Stimulated activated CD4-positive, alpha-beta T cell treated with anti-CD3 and anti-CD28 coated beads, TNF-alpha, amount 100 ng/mL, for 4 hours (primary cell): ENCODE results near the gene RGMA.
"Not testable (repeated sequence)": the region's sequence is repeated elsewhere in the genome, so short reads cannot be mapped to it uniquely, and the experiment has no call there.

Experiments
- DNase-seq, 3 experiments: peaks; one replicate each; pipeline ENCODE4 v3.0.0-alpha.2; 2020; ENCODE audit warnings: low read depth in 3 of 3

RGMA gene

GRCh38 chr15:93048426-93048721 lies 40.6 kb downstream of the RGMA start:
- DNase-seq, result no peak

- DNase-seq, result no peak
Measured at GRCh38 chr15:93047621-93048425, 41.2 kb downstream of the RGMA start.

GRCh38 chr15:93046721-93047120 lies 42.3 kb downstream of the RGMA start:
- DNase-seq, result no peak

GRCh38 chr15:93046120-93046519 lies 42.9 kb downstream of the RGMA start:
- DNase-seq, result no peak

GRCh38 chr15:93045191-93045785 lies 43.7 kb downstream of the RGMA start:
- DNase-seq, result no peak

GRCh38 chr15:93044301-93045190 lies 44.5 kb downstream of the RGMA start:
- DNase-seq, result no peak

- no peak for DNase-seq
Measured at GRCh38 chr15:93043621-93044300, 45.2 kb downstream of the RGMA start.

- no peak for DNase-seq
Measured at GRCh38 chr15:93042691-93043378, 46.2 kb downstream of the RGMA start.

- DNase-seq, result no peak
Measured at GRCh38 chr15:93042211-93042610, 46.8 kb downstream of the RGMA start.

- DNase-seq, result no peak
Measured at GRCh38 chr15:93041159-93041547, 47.9 kb downstream of the RGMA start.

- DNase-seq, result no peak
Measured at GRCh38 chr15:93040288-93041158, 48.5 kb downstream of the RGMA start.

GRCh38 chr15:93039562-93040287 lies 49.3 kb downstream of the RGMA start:
- not testable (repeated sequence) for DNase-seq

GRCh38 chr15:93037820-93038705 lies 50.9 kb downstream of the RGMA start:
- no peak for DNase-seq

GRCh38 chr15:93036951-93037819 lies 51.8 kb downstream of the RGMA start:
- no peak for DNase-seq

GRCh38 chr15:93035953-93036810 lies 52.8 kb downstream of the RGMA start:
- DNase-seq, result peak in 1 of 3 experiments; percentile 9

GRCh38 chr15:93035092-93035915 lies 53.7 kb downstream of the RGMA start:
- DNase-seq, result no peak
